Caco-2 (cell line): ENCODE measurements around the gene RNU1-4. TPM values are rescaled to one million over a fixed set of nuclear protein-coding genes. Genes with fewer than 3 reads are reported as not detected.
A peak's percentile ranks its signal among the peaks of the same experiment; 100 is the strongest.
"Not testable (repeated sequence)": the region's sequence is repeated elsewhere in the genome, so short reads cannot be mapped to it uniquely, and the experiment has no call there.

Experiments used
- Bru-seq: library from RNA; stranded (reverse); fragments of 400-500 nt; gene quantifications from one replicate; lab custom pipeline; 2021; lab: Mats Ljungman, UMichigan
- BruChase-seq, 2 experiments: library from RNA; stranded (reverse); fragments of 400-500 nt; gene quantifications; one replicate each; lab custom pipeline; 2021; lab: Mats Ljungman, UMichigan
- BruUV-seq: library from RNA; stranded (reverse); fragments of 400-500 nt; replicated peaks from 2 replicates; lab custom pipeline; 2021; lab: Mats Ljungman, UMichigan
- CTCF ChIA-PET: fragments of 300-600 bp; sonication (Branson Sonifier 250); formaldehyde crosslinking; loops from one replicate; lab custom pipeline; 2022; ENCODE audit warnings: antibody characterized with exemption; lab: Charles Lee
- POLR2A ChIA-PET: fragments of 300-600 bp; sonication (Branson Sonifier 250); formaldehyde crosslinking; loops from one replicate; lab custom pipeline; 2022; ENCODE audit warnings: antibody characterized with exemption; lab: Charles Lee
- DNase-seq, 2 experiments: peaks; one replicate each; pipeline versions ENCODE4 v3.0.0 to v3.0.0-alpha.2; 2020 to 2022
- H3K27me3 ChIP-seq: replicated peaks from 2 replicates; pipeline ENCODE4 v1.6.0; 2011; ENCODE audit warnings: low read length; ENCODE audit not compliant: control insufficient read depth, insufficient read depth
- H3K36me3 ChIP-seq: 2 replicates; pipeline ENCODE4 v1.5.1; 2011; ENCODE audit warnings: low read length; ENCODE audit not compliant: control insufficient read depth, insufficient read depth
- H3K4me1 ChIP-seq: fragments of 250-450 bp; sonication (Bioruptor Pico); 2 replicates; pipeline ENCODE4 v1.5.1; 2020; ENCODE audit warnings: mild to moderate bottlenecking
- H3K4me3 ChIP-seq: 2 replicates; pipeline ENCODE4 v1.5.1; 2011; ENCODE audit warnings: low read depth, mild to moderate bottlenecking, control low read depth, low read length
- H3K9me3 ChIP-seq: fragments of 250-450 bp; sonication (Bioruptor Pico); 2 replicates; pipeline ENCODE4 v1.5.1; 2020; ENCODE audit warnings: mild to moderate bottlenecking, moderate library complexity
- H3K27ac Mint-ChIP-seq: one replicate; pipeline ENCODE4 v1.8.0; 2022; ENCODE audit warnings: mixed read lengths; ENCODE audit not compliant: unreplicated experiment
- H3K27me3 Mint-ChIP-seq: one replicate; pipeline ENCODE4 v1.8.0; 2022; ENCODE audit warnings: mixed read lengths; ENCODE audit not compliant: insufficient read depth, unreplicated experiment
- H3K36me3 Mint-ChIP-seq: one replicate; pipeline ENCODE4 v1.8.0; 2022; ENCODE audit warnings: mild to moderate bottlenecking, mixed read lengths; ENCODE audit not compliant: insufficient read depth, unreplicated experiment
- H3K4me1 Mint-ChIP-seq: one replicate; pipeline ENCODE4 v1.8.0; 2022; ENCODE audit warnings: low read depth, mixed read lengths; ENCODE audit not compliant: unreplicated experiment
- H3K4me3 Mint-ChIP-seq: one replicate; pipeline ENCODE4 v1.8.0; 2022; ENCODE audit warnings: mild to moderate bottlenecking, moderate library complexity, mixed read lengths; ENCODE audit not compliant: unreplicated experiment
- H3K9me3 Mint-ChIP-seq: one replicate; pipeline ENCODE4 v1.8.0; 2022; ENCODE audit warnings: mixed read lengths; ENCODE audit not compliant: unreplicated experiment
- intact Hi-C: fragments of 100-400 bp; cut with micrococcal nuclease; formaldehyde crosslinking; loops from one replicate; pipeline ENCODE4 v1.10.0; 2022; ENCODE audit not compliant: unreplicated experiment
- long read RNA-seq: library from polyadenylated mRNA; stranded (forward); transcript quantifications from one replicate; pipeline ENCODE4 v2.0.0, GENCODE V29; 2022
- total RNA-seq: library from RNA; stranded (reverse); gene quantifications from 2 replicates; pipeline ENCODE4 v1.2.3, GENCODE V29; 2022

RNU1-4 gene
- total RNA-seq (1,622 and 1,638 TPM in 2 replicates), Bru-seq, nascent RNA (percentile 32 among the genes with signal in this experiment), BruChase-seq, experiment 1, labeled RNA remaining after a 2-hour chase (not detected), BruChase-seq, experiment 2, labeled RNA remaining after a 6-hour chase (not detected)
- long read RNA-seq: 0 reads

DNA sequence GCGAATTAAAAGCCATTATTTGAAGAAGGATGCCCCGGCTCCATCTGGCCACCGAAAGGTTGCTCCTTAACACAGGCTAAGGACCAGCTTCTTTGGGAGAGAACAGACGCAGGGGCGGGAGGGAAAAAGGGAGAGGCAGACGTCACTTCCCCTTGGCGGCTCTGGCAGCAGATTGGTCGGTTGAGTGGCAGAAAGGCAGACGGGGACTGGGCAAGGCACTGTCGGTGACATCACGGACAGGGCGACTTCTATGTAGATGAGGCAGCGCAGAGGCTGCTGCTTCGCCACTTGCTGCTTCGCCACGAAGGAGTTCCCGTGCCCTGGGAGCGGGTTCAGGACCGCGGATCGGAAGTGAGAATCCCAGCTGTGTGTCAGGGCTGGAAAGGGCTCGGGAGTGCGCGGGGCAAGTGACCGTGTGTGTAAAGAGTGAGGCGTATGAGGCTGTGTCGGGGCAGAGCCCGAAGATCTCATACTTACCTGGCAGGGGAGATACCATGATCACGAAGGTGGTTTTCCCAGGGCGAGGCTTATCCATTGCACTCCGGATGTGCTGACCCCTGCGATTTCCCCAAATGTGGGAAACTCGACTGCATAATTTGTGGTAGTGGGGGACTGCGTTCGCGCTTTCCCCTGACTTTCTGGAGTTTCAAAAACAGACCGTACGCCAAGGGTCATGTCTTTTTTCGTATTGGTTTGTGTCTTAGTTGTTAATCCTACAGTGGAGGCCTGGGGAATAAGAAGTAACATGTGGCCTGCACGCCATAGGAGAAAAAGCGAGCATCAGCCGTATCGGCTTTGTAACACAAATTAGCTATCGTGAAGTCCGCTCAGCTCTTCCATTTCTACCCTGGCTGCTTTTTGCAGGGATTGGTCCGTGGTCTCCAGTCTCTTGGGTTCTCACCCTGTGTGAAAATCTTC is at the start of gene RNU1-4:
Gene RNU1-4, plus strand, starts transcription at position 470 of the 918 bp plus-strand sequence.
- BruUV-seq, CTCF ChIA-PET, H3K27me3 ChIP-seq: not testable (repeated sequence)

GRCh38 chr1:16690971-16691682 is 49.2 kb upstream of the RNU1-4 start:
- POLR2A ChIA-PET, intact Hi-C loops, H3K27ac Mint-ChIP-seq, H3K9me3 Mint-ChIP-seq, H3K4me1 ChIP-seq, DNase-seq, H3K36me3 Mint-ChIP-seq, H3K36me3 ChIP-seq, H3K27me3 ChIP-seq, H3K4me3 ChIP-seq, H3K9me3 ChIP-seq, BruUV-seq, H3K27me3 Mint-ChIP-seq, H3K4me3 Mint-ChIP-seq, H3K4me1 Mint-ChIP-seq: not testable (repeated sequence)
- CTCF ChIA-PET: interaction anchor here (0.7 kb wide), 1 partner anchor 16 kb away, joined by 3 read pairs; no protein-coding TSS in a partner anchor

More for the DNA sequence above, at the start of gene RNU1-4:
- H3K27ac Mint-ChIP-seq, H3K27me3 Mint-ChIP-seq, H3K4me3 ChIP-seq, POLR2A ChIA-PET, H3K9me3 ChIP-seq, H3K4me1 Mint-ChIP-seq, H3K9me3 Mint-ChIP-seq, H3K36me3 ChIP-seq, H3K4me3 Mint-ChIP-seq, DNase-seq, intact Hi-C loops, H3K4me1 ChIP-seq, H3K36me3 Mint-ChIP-seq: not testable (repeated sequence)

DNA sequence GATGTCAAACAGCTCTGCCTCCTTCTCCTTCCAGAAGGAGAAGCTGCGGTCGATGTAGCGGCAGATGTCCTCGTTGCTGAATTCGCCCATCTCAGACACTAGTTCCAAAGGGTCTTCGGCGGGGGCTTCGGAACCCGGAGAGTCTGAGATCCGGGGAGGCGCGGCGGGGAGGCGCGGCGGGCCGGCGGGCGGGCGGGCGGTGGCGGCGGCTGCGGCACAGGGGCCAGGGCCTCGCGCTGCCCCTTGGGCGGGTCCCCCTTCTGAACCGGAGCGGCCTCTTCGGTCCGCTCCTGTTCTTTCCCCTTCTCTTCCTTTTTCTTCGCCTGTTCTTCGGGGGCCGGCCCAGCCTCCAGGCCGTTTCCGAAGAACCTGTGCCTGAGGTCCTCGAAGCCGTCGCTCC is 48.0 kb upstream of the RNU1-4 start:
- intact Hi-C loops, POLR2A ChIA-PET, H3K27me3 ChIP-seq: not testable (repeated sequence)

GRCh38 chr1:16692717-16693448 is 47.4 kb upstream of the RNU1-4 start:
- H3K4me1 ChIP-seq, H3K27ac Mint-ChIP-seq, H3K4me3 Mint-ChIP-seq, H3K36me3 Mint-ChIP-seq, H3K4me3 ChIP-seq, H3K9me3 ChIP-seq, H3K27me3 ChIP-seq, intact Hi-C loops, H3K9me3 Mint-ChIP-seq, CTCF ChIA-PET, DNase-seq, H3K36me3 ChIP-seq, H3K4me1 Mint-ChIP-seq, BruUV-seq, H3K27me3 Mint-ChIP-seq: not testable (repeated sequence)
- POLR2A ChIA-PET: interaction anchor here (0.6 kb wide), 1 partner anchor 75 kb away, joined by 5 read pairs; no protein-coding TSS in a partner anchor

More for the DNA sequence above, 48.0 kb upstream of the RNU1-4 start:
- DNase-seq, H3K36me3 Mint-ChIP-seq, H3K4me1 ChIP-seq, H3K27me3 Mint-ChIP-seq, BruUV-seq, H3K9me3 Mint-ChIP-seq, H3K27ac Mint-ChIP-seq, H3K9me3 ChIP-seq, H3K4me3 Mint-ChIP-seq, H3K4me3 ChIP-seq, H3K36me3 ChIP-seq, H3K4me1 Mint-ChIP-seq, CTCF ChIA-PET: not testable (repeated sequence)

DNA sequence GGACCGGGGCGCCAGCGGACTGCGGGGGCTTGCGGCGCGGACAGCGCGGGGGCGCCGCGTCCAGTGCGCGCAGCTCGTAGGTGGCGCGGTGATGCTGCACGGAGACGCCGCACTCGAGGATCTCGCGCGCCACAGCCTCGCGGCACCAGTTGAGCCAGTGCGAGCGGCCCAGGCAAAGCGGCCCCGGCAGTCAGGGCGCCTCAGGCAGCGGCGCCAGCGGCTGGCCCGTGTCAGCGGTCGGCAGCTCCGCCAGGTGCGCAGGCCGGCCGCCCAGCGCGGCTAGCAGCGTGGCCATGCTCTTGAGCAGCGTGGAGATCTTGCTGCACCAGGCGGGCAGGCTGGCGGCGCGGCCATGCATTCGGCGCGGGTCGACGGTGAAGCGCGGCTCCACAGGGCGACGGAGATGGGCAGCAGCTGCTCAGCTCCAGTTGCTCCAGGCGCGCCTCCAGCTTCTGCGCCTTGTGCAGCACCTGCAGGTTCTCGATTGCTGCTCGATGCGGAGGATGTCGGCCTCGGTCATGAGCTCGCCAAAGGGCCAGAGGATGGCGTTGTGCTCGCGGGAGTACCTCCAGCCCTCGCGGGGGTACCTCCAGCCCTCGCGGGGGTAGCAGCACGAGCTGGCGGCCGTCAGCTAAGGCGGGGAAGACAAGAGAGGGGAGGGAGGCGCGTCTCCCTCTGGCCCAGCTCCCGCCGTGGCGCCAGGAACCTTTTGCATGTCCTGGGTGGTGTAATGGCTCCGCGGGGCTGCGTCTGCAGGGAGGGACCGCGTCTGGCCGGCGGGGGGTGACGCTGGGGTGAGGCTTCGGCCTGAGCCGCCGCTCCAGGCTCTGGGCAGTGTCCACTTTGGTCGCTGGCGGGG is 46.6 kb upstream of the RNU1-4 start:
- H3K4me1 ChIP-seq, H3K36me3 Mint-ChIP-seq, DNase-seq, H3K9me3 Mint-ChIP-seq, BruUV-seq, H3K4me3 Mint-ChIP-seq, intact Hi-C loops, H3K27ac Mint-ChIP-seq, H3K4me3 ChIP-seq, H3K4me1 Mint-ChIP-seq, H3K9me3 ChIP-seq, H3K36me3 ChIP-seq, H3K27me3 ChIP-seq, CTCF ChIA-PET, H3K27me3 Mint-ChIP-seq: not testable (repeated sequence)
- POLR2A ChIA-PET: interaction anchor here (0.6 kb wide), 1 partner anchor 75 kb away, joined by 5 read pairs; no protein-coding TSS in a partner anchor

GRCh38 chr1:16694308-16694702 is 46.0 kb upstream of the RNU1-4 start:
- H3K4me1 ChIP-seq, H3K9me3 ChIP-seq, H3K4me1 Mint-ChIP-seq, POLR2A ChIA-PET, H3K4me3 Mint-ChIP-seq, DNase-seq, BruUV-seq, H3K36me3 Mint-ChIP-seq, intact Hi-C loops, H3K27me3 ChIP-seq, H3K4me3 ChIP-seq, H3K9me3 Mint-ChIP-seq, CTCF ChIA-PET, H3K36me3 ChIP-seq, H3K27ac Mint-ChIP-seq, H3K27me3 Mint-ChIP-seq: not testable (repeated sequence)
